IPS-15b (cell line): ENCODE results near the gene PDIA6.
"Not testable (repeated sequence)": the region's sequence is repeated elsewhere in the genome, so short reads cannot be mapped to it uniquely, and the experiment has no call there.

Experiments
- H3K27me3 ChIP-seq: one replicate; pipeline ENCODE4 v1.6.1; 2013; ENCODE audit warnings: low read length; ENCODE audit not compliant: control insufficient read depth, insufficient read depth
- H3K36me3 ChIP-seq: one replicate; pipeline ENCODE4 v1.6.1; 2013; ENCODE audit warnings: low read length; ENCODE audit not compliant: control insufficient read depth, insufficient read depth
- H3K4me1 ChIP-seq: one replicate; pipeline ENCODE4 v1.6.1; 2013; ENCODE audit warnings: mild to moderate bottlenecking, low read length; ENCODE audit not compliant: control insufficient read depth, insufficient read depth
- H3K4me3 ChIP-seq: one replicate; pipeline ENCODE4 v1.5.1; 2013; ENCODE audit warnings: low read depth, low read length
- H3K9ac ChIP-seq: one replicate; pipeline ENCODE4 v1.6.1; 2013; ENCODE audit warnings: low read depth, mild to moderate bottlenecking, low read length
- H3K9me3 ChIP-seq: one replicate; pipeline ENCODE4 v1.6.1; 2013; ENCODE audit warnings: mild to moderate bottlenecking, low read length; ENCODE audit not compliant: control insufficient read depth, insufficient read depth

PDIA6 gene

DNA sequence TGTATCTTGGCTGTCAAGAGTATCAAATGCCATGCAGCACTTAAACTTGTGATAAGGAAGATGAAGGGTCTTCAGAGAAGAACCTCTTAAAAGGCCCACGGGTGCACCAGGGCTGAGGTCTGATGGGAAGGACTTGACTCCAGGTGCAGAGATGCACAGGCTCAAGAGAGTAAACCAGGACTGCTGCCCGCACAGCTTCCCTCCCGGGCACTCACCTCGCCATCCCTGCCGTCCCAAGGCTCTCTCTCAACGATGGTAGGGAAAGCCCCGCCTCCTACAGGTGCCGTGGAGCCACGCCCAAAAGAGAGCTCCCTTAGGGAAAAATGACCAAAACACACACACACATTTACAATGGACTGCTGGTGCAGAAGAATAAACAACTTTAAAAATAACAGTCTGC is 27.9 kb downstream of the PDIA6 start:
- Histone ChIP-seq H3K4me3 (no peak overlapping the region), H3K9me3 (no peaks in the 10 kb centered on the region), H3K36me3 (peaks cover 44% of the 10 kb centered on the region), H3K4me1 (no peaks in the 10 kb centered on the region), H3K27me3 (no peaks in the 10 kb centered on the region), H3K9ac (no peak overlapping the region)

DNA sequence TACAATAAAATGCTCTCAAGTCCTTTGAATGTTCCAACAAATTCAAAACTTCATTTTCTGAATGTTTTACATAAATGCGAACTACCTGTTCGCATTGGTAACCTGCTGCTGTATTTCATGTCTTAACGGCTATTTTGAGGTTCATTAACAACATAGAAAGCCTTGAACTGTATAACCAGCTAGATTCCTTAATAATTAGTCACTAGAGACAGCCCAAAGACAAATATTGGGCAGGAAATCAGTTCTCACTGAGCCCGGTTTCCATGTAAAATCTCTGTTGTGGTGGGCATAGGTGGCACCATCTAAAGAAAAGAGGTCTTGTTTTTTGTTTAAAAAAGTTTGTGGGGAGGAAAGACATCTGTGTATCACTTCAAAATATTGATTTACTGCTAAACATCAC is 29.2 kb downstream of the PDIA6 start:
- Histone ChIP-seq H3K36me3 (peaks cover 40% of the 10 kb centered on the region), H3K9ac (no peak overlapping the region), H3K9me3 (no peaks in the 10 kb centered on the region), H3K4me3 (no peak overlapping the region), H3K4me1 (no peaks in the 10 kb centered on the region), H3K27me3 (no peaks in the 10 kb centered on the region)

GRCh38 chr2:10781746-10782145 is 30.8 kb downstream of the PDIA6 start:
- Histone ChIP-seq H3K9ac (no peak overlapping the region), H3K36me3 (peaks cover 39% of the 10 kb centered on the region), H3K4me3 (no peak overlapping the region), H3K4me1 (no peaks in the 10 kb centered on the region), H3K27me3 (no peaks in the 10 kb centered on the region), H3K9me3 (no peaks in the 10 kb centered on the region)

GRCh38 chr2:10780821-10781220 is 31.8 kb downstream of the PDIA6 start:
- H3K4me1 ChIP-seq, H3K4me3 ChIP-seq, H3K27me3 ChIP-seq, H3K9me3 ChIP-seq, H3K9ac ChIP-seq: not testable (repeated sequence)
- peaks cover 30% of the 10 kb centered on the region for H3K36me3 ChIP-seq

DNA sequence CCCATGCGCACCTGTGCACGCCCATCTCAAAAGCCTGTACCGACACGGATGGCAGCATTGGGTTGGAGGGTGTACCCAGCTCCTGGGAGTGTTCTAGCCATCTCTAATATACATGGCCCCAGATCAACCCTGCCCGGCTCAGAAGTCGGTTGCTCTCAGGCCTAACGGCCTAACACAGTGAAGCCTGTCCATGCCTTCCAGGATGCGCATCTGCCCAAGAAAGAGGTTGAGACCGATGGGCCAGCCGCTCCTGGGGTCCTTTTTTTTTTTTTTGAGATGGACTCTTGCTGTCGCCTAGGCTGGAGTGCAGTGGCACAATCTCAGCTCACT is 32.1 kb downstream of the PDIA6 start:
- Histone ChIP-seq H3K9me3 (no peaks in the 10 kb centered on the region), H3K36me3 (peaks cover 27% of the 10 kb centered on the region)

DNA sequence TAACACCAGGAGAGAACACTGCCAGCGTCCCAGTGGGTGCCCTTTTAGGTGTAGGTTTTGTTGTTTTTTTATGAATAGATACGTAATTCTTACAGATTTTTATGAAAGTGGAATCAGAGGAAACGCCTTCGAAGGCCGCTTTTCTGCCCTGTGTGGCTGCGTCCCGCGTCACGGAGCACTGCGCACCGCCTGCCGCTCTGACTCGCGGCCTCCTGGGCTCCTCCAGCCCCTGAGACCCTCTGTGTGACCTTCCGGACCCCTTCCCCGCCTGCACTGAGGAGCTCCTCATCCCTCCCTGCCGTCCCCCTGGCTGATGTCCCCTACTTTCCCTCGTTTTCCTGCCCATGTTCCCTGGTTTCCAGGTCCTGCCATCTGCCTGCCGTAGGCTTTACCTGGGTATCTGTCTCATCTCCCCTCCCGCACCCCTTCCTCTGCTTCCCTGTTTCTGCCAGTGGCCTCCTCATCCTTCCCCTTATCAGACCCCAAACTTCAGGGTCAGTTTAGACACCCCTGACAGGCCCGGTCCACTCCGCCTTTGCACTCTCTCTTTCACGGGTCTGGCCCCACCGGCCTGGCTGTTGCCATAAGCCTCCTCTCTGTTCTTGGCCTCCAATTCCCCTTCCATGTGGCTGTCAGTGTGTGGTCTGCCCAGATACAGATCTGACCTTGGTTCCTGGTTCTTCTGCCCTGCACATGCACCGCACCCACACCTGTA is 32.7 kb downstream of the PDIA6 start:
- no peak overlapping the region for H3K9ac ChIP-seq
- H3K4me1 ChIP-seq, result no peaks in the 10 kb centered on the region
- no peaks in the 10 kb centered on the region for H3K9me3 ChIP-seq
- no peaks in the 10 kb centered on the region for H3K27me3 ChIP-seq
- peaks cover 24% of the 10 kb centered on the region for H3K36me3 ChIP-seq
- H3K4me3 ChIP-seq, result no peak overlapping the region

More for the DNA sequence above, 32.1 kb downstream of the PDIA6 start:
- Histone ChIP-seq H3K27me3 (no peaks in the 10 kb centered on the region), H3K4me3 (no peak overlapping the region), H3K9ac (no peak overlapping the region), H3K4me1 (no peaks in the 10 kb centered on the region)

DNA sequence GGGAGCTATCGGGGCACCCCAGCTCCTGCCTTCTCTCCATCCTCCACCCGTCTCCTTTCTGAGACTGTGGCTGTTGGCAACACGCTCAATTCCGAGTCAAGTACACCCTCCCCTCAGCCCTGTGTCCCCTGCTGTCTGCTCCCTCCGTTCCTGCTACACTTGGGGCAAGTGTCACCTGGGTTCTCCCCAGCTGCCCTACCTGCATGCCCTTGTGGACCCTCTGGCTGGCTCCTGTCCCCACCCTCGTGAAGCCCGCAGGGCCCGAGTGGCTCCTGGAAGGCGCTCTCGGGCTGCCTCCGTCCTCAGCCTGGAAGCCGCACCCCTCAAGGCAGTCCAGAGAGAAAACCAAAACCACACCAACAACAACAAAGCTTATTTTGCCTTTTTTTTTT is 33.9 kb downstream of the PDIA6 start:
- Histone ChIP-seq H3K4me3 (no peak overlapping the region), H3K36me3 (peaks cover 20% of the 10 kb centered on the region), H3K27me3 (no peaks in the 10 kb centered on the region), H3K9me3 (no peaks in the 10 kb centered on the region), H3K4me1 (no peaks in the 10 kb centered on the region), H3K9ac (no peak overlapping the region)

- H3K9ac ChIP-seq, result no peak overlapping the region
- H3K36me3 ChIP-seq, result peaks cover 20% of the 10 kb centered on the region
- no peak overlapping the region for H3K4me3 ChIP-seq
- H3K4me1 ChIP-seq, result no peaks in the 10 kb centered on the region
- no peaks in the 10 kb centered on the region for H3K27me3 ChIP-seq
- no peaks in the 10 kb centered on the region for H3K9me3 ChIP-seq
Measured at GRCh38 chr2:10777842-10778723, 34.5 kb downstream of the PDIA6 start.

DNA sequence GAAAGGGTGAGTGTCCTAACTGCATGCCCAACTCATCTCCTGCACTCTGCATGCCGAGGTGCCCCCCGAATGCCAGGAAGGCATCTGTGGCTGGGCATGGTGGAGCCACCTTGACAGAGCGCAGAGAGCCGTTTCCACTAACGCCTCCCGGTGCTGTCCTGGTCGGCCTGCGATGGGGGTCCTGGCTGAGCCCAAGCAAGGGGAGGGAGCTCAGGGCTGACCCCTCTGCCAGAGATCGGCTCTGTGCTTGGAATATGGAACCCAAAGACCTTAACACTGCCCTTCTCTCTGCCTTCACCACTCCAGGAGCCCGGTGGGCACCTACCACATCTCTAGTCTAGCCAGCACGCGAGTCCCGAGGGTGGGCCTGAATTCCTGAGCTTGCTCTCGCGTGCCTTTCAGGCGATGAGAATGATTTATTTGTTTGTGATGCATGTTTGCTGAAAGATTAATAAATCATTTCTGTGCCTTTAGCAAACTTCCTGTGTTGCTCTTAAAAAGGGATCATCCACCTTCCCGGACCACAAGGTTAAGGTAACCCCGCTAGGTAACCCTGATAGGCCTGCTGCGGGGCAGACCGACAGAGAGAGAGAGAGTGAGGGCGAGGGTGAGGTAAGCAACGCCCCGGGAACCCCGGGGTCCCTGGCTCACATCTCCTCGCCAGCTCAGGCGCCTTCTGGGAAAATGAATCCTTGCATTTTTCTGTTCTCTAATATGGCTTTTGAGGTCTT is 35.3 kb downstream of the PDIA6 start:
- H3K9ac ChIP-seq, result no peak overlapping the region
- H3K4me3 ChIP-seq, result no peak overlapping the region
- no peaks in the 10 kb centered on the region for H3K4me1 ChIP-seq
- no peaks in the 10 kb centered on the region for H3K27me3 ChIP-seq
- no peaks in the 10 kb centered on the region for H3K9me3 ChIP-seq
- H3K36me3 ChIP-seq, result peaks cover 20% of the 10 kb centered on the region

DNA sequence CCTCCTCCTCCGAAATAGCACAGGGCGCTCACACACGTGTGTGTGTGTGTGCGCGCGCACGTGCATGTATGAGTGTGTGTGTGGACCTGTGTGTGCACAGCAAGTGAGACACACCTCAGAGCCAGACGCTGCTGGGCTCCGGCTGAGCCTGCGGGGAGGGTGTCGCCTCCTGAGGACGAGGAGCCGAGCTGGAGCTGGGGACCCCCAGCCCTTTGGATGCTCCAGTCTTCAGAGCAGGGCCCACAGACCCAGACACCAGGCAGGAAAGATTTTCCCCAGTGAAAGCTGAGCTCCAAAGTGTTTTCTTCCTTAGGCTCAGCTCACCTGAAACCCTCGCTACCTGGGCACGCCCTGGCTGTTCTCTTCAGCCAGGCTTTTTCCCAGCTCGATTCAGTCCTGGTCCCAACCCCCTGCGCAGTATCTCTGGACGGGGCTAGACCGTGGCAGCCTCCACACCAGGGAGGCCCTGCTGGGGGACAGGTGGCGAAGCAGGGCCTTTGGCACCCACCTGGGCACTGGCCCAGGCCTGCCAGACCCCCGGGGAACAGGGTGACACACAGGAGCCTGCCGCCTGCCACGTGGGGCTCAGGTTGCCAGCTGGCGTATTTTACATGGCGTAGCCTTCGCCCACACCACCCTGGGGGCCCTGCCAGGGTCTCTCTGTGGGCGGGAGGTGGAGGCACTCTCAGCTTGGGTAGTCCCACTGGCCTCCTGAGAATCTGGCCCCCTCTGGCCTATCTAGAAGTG is 36.2 kb downstream of the PDIA6 start:
- no peaks in the 10 kb centered on the region for H3K27me3 ChIP-seq
- no peak overlapping the region for H3K9ac ChIP-seq
- no peaks in the 10 kb centered on the region for H3K4me1 ChIP-seq
- no peak overlapping the region for H3K4me3 ChIP-seq
- peaks cover 16% of the 10 kb centered on the region for H3K36me3 ChIP-seq
- H3K9me3 ChIP-seq, result no peaks in the 10 kb centered on the region

DNA sequence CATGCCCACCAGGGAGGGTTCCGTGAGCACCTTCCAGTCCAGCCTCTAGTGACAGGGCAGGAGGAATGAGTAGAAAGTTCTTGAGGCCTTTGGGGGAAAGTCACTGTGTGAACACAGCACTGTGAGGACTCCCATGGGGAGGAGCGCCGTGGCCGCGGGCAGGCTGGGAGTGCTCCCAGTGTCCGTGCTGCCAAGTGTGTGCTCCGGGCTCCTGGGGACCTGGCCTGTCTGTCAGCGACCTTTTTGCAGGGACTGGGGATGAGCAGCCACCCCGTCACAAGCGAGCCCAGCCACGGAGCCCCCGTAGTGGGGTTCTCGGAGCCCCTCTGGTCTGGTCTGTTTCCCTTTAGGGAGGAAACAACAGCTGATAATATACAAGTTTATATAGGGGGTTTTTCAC is 36.8 kb downstream of the PDIA6 start:
- H3K27me3 ChIP-seq, result no peaks in the 10 kb centered on the region
- peaks cover 15% of the 10 kb centered on the region for H3K36me3 ChIP-seq
- no peak overlapping the region for H3K9ac ChIP-seq
- no peak overlapping the region for H3K4me3 ChIP-seq
- H3K4me1 ChIP-seq, result no peaks in the 10 kb centered on the region
- no peaks in the 10 kb centered on the region for H3K9me3 ChIP-seq
